T-helper 1 cell (primary cell): ENCODE measurements around the gene FBXW7.
"Not testable (repeated sequence)": the region's sequence is repeated elsewhere in the genome, so short reads cannot be mapped to it uniquely, and the experiment has no call there.

ENCODE experiments used
- DNase-seq, 5 donors: peaks; one replicate each; pipeline ENCODE4 v3.0.0-alpha.2; 2012 to 2020
- total RNA-seq, 4 donors: gene quantifications; one replicate each; lab custom pipeline; 2026; lab: John Stamatoyannopoulos, UW

FBXW7 gene, protein sequence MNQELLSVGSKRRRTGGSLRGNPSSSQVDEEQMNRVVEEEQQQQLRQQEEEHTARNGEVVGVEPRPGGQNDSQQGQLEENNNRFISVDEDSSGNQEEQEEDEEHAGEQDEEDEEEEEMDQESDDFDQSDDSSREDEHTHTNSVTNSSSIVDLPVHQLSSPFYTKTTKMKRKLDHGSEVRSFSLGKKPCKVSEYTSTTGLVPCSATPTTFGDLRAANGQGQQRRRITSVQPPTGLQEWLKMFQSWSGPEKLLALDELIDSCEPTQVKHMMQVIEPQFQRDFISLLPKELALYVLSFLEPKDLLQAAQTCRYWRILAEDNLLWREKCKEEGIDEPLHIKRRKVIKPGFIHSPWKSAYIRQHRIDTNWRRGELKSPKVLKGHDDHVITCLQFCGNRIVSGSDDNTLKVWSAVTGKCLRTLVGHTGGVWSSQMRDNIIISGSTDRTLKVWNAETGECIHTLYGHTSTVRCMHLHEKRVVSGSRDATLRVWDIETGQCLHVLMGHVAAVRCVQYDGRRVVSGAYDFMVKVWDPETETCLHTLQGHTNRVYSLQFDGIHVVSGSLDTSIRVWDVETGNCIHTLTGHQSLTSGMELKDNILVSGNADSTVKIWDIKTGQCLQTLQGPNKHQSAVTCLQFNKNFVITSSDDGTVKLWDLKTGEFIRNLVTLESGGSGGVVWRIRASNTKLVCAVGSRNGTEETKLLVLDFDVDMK
- 194 to 258 (median 234) reads per million in 4 donors for total RNA-seq

- DNase-seq, result peak; percentile 97 to 100 (median 99)
These were observed at the start of gene FBXW7 for GRCh38 chr4:152535903-152536544. TSS of gene FBXW7 (minus strand) at chr4:152536092. CDS start at chr4:152411803, 124,289 bp downstream.

DNA sequence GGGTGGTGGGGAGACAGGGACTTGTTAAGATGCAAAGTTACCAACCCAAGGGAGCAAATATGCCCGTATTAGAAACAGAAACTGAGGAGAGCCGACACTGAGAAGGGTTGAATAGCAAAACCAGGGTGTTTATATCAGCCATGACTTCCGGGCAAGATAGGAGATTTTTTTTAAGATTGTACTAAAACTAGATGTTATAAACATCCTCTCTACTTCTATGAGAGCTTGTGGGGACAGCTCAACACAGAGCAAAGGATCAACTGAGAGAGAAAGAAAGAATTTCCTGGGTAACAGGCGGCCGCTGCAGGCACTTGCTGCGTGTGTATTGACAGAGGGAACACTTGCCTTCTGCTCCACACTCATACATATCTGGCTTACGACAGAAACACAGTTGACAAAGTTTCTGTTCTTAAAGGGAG is 49.1 kb upstream of the FBXW7 start:
- peak in 1 of 5 donors; percentile 34 for DNase-seq

DNA sequence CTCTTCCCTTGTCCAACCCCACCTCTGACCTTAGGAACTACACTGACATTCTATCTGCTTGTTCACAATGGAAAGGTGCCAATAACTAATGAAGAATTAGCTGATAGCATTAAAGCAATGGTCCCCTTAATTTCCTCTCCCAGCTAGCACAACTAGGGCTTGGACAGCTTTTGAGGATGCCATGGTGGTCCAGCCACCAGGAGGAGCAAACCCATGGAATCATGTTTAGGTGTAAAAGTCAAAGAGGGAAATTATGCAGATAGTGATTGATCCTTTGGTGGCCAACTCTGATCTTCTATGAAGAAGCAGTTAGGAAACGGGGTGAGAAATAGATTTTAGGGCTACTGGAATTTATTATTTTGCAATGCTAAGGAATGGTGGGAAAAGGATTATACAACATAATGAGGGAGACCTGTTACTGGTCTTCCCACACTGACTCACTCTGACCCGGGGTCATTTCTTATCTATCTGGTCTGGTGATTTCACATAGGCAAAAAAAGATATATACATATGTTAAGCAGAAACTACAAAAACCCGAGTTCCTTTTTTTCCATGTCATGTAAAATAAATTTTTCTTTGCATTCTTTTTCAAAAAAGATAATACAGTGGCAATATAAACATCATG is 45.8 kb upstream of the FBXW7 start:
- no peak for DNase-seq

DNA sequence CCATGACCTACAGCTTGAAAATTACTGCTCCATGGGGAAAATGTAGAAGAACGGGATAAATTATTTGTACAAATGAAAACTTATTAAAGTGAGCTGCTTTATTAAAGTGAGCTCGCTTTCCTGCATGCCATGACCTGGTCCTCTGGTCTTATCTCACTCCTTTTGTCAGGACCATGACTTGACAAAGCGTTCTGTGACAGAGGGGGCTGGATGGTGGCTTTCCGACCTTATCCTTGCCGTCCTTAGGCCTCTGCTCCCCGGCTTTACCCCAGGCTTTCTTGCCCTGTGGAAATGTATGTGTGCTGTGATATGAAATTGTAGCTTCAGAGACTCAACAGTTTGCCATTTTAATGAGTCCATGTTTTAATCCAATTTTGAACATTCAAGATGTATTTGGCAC is 44.0 kb upstream of the FBXW7 start:
- DNase-seq, result no peak

DNA sequence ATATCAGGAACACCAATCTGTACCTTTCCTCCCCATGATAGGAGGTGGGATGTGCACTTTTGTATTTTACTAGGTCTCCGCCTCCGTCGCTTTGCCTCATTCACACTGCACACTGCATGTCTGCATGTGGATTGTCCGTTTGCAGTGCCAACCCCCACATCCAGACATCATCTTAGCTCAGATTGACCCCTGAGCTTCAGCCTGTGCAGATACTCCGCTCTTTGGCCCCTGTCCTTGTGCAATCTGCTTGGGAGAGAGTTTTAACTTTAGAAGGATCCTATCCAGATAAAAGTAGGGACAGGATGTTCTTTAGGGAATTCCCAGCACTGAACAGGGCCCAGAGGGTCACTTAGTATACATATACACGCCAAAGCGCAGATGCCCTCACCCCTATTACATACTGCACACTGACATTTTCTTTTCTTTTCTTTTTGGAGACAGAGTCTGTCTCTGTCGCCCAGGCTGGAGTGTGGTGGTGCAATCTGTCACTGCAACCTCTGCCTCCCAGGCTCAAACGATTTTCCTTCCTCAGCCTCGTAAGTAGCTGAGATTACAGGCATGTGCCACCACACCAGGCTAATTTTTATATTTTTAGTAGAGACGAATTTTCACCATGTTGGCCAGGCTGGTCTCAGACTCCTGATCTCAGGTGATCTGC is 43.3 kb upstream of the FBXW7 start:
- no peak for DNase-seq

DNA sequence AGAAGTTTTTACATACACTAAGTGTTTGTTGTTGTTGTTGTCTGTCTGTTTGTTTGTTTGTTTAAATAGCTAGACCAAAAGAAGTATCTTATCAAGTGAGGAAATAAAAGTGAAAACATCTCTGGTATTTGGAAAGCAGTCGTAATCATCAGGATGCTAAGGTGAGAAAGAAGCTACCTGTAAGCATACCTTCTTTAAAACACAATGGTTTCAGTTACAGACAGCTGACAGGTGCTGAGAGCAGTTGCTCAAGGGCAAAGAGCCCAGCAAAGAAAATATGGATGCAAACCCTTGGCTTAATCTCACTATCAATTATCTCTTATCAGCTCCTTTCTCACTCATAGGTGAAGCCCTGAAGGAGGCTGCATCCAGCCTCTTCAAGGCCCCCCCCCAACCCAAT is 42.8 kb upstream of the FBXW7 start:
- no peak for DNase-seq

DNA sequence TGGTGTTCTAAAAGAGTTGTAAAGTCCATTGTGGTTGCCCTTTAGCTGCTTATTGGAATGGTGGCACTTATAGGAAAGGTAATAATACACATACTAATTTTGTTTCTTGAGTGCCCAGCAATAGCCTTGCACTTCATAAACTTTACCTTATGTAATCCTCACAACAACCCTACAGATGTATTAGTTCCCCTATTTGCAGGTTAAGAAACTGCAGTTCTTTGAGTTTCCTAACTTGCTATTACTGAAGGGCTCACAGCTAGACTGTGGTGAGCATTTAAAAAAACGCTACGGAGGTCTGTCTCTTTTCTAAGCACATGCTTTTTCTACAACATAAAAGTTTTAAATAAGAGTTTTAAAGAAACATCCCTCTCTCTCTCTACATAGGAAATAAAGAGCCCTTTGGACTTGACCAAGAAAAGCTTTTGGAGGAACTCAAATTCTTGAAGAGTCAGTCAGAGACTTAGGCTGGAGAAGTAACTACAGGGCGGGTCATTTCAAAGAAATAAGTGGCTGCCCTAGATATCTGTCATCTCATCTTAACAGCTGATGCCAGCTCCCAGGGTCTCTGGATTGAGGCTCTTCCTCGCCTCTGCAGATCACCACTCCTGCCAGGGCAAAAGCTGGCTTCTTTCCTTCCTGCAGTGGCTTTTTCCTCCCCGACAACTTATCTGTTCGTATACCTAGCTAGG is 42.0 kb upstream of the FBXW7 start:
- DNase-seq, result no peak

- no peak for DNase-seq
These were observed 39.6 kb upstream of the FBXW7 start for GRCh38 chr4:152575533-152575932.

DNA sequence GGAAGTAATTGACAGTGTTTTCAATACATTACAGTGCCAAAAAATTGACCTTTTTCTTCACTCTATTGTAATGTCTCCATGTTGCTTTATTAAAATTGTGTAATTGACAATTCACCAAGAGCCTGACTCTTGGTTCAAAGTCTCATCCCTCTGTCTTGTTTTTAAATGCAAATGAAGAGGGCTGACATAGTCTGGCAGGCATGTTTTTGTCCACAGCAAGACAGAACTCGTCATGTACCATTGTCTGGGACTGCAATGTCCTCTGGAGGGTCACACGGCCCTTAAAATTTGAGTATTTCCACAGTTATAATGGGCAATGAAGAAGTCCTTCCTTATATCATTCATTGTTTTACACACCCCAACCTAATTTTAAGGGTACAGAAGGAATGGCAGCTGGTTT is 38.0 kb upstream of the FBXW7 start:
- DNase-seq, result no peak

GRCh38 chr4:152572417-152573086 is 36.7 kb upstream of the FBXW7 start:
- DNase-seq, result no peak

DNA sequence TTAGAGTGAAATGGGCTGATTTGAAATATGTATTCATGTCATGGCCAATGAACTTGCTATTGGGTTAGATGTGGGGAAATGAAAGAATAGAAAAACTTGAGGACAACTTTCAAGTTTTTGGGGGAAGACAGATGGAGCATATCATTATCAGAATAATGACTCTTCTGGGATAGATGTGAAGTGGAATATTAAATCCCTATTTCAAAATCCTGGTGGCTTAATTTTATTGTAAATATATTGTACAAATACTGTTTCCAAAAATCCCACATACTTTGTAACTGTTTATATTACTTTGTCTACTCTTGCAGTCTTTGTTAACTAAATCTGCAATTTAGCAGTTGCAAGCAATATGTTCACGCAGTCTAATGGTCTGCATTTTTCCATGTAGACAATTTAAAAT is 35.9 kb upstream of the FBXW7 start:
- no peak for DNase-seq

DNA sequence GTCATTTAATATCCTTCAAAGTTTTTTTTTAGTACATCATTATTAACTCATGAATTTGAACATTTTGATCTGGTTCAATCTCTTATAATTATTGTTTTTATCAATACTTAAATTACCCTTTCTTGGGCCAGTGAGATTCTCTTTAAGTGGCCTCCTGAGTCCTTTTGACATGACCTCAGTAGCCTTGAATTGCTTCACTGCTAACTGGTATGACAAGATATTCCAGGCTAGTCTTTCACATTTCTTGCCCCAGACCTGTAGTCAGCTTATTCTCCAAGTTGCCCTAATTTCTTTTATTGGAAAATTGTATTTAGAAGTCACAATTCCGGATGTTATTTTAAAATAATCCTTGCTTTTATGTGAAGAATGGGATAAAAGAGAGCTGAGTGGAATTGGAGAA is 35.4 kb upstream of the FBXW7 start:
- no peak for DNase-seq

DNA sequence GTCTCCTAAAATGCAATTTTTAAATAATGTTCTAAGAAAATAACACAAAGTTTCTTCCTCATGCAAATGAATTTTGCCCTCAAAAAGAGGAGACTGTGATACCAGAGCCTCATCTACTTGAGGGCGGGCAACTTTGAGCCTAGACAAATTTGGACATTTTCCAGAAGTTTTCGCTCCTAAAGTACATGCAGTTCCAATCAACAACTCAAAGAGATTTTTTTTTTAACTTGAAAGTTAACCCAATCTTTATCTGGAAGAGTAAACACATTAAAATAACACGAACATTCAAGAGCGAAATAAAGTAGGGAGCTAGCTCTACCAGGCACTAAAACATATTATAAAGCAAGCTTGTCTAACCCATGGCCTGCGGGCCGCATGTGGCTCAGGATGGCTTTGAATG is 29.4 kb upstream of the FBXW7 start:
- DNase-seq, result no peak

DNA sequence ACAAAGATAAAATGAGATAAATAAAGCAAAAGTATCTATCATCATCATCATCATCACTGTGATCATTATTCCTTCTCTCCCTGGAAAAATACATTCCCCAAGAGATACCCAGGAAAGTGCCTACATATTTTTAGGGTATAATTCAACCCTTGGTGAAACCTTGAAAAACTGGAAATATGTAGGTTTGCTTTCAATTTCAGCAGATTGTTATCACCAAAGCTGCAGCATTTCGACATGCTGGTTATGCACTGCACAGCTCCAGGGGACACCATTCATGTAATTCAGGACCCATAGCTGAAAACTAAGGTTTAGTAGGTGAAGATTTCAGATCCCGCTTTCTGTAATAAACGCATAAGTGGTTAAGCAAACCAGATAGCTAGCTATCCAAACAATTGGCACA is 28.4 kb upstream of the FBXW7 start:
- no peak for DNase-seq

GRCh38 chr4:152563209-152563608 is 27.3 kb upstream of the FBXW7 start:
- DNase-seq, result no peak

- no peak for DNase-seq
These were observed 23.7 kb upstream of the FBXW7 start for GRCh38 chr4:152559641-152560040.

GRCh38 chr4:152558396-152558795 is 22.5 kb upstream of the FBXW7 start:
- DNase-seq, result no peak

DNA sequence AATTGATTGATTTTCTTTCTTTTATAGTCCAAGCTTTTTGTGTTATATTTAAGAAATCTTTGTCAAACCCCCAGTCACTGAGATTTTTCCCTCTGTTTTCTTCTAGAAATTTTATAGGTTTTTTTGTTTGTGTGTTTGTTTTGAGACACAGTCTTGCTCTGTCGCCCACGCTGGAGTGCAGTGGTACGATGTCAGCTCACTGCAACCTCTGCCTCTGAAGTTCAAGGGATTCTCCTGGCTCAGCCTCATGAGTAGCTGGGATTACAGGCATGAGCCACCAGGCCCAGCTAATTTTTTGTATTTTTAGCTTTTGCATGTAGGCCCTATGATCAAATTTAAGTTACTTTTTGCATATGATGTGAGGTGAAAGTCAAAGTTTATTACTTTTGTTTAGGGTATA is 20.9 kb upstream of the FBXW7 start:
- no peak for DNase-seq

DNA sequence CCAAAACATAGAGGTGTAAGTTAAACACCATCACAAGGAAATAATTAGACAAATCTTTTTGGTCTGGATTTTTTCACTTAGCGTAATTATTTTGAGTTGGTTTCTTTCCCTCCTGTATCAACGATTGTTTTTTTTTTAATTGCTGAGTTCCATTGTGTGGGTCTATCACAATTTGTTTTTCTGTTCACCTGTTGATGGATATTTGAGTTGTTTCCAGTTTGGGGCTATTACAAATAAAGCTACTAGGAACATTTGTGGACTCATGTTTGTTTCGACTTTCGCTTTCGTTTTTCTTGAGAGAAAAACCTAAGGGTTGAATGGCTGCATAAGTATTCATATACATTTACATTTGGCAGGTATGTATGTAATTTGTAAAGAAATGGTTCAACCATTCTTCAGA is 20.4 kb upstream of the FBXW7 start:
- peak in 1 of 5 donors; percentile 46 for DNase-seq

DNA sequence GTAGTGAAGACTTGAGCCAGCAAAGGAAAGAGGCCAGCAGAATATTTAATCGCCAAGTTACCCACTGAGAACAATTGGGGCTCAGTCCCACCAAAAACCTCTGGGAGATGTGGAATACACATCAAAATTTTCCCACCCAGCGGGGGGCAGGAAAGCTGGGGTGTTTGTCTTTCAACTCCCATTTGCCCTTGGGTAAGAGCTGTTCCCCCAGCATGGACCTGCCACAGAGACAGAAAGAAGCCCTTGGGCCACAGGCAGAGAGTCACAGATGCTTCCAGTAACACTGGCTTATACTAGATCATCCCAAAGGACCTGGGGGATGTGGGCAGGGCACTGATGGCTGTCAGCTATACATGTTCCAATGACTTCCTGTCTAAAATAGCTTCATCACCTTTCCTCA is 18.9 kb upstream of the FBXW7 start:
- peak in 1 of 5 donors; percentile 16 for DNase-seq

GRCh38 chr4:152550687-152551086 is 14.8 kb upstream of the FBXW7 start:
- DNase-seq, result not testable (repeated sequence)
